CD4-positive, alpha-beta T cell treated with Interleukin-17A for 4 hours (primary cell): ENCODE data around the gene OR1F1.
"Not testable (repeated sequence)": the region's sequence is repeated elsewhere in the genome, so short reads cannot be mapped to it uniquely, and the experiment has no call there.

ENCODE experiments used
- DNase-seq: peaks from one replicate; pipeline ENCODE4 v3.0.0-alpha.2; 2020; ENCODE audit warnings: mixed read lengths

OR1F1 gene

GRCh38 chr16:3175157-3176093, 12.6 kb upstream of the OR1F1 start:
- no peak for DNase-seq

GRCh38 chr16:3179651-3180050, 8.4 kb upstream of the OR1F1 start:
- no peak for DNase-seq

- no peak for DNase-seq
Observed at GRCh38 chr16:3180445-3180878, 7.5 kb upstream of the OR1F1 start.

GRCh38 chr16:3182293-3182607, 5.8 kb upstream of the OR1F1 start:
- not testable (repeated sequence) for DNase-seq

- peak; percentile 54 for DNase-seq
Observed at GRCh38 chr16:3182608-3183444, 5.2 kb upstream of the OR1F1 start.

GRCh38 chr16:3183445-3184139, 4.4 kb upstream of the OR1F1 start:
- DNase-seq, result no peak

GRCh38 chr16:3186946-3187690, 886 bp upstream of the OR1F1 start:
- no peak for DNase-seq

GRCh38 chr16:3188675-3188924, 596 bp downstream of the OR1F1 start:
- no peak for DNase-seq

GRCh38 chr16:3188925-3189825, 1.2 kb downstream of the OR1F1 start:
- DNase-seq, result peak; percentile 50

- no peak for DNase-seq
Observed at GRCh38 chr16:3189869-3190268, 1.9 kb downstream of the OR1F1 start.

- DNase-seq, result peak; percentile 16
Observed at GRCh38 chr16:3190949-3191353, 2.9 kb downstream of the OR1F1 start.

GRCh38 chr16:3192476-3193019, 4.5 kb downstream of the OR1F1 start:
- no peak for DNase-seq

GRCh38 chr16:3193221-3194212, 5.5 kb downstream of the OR1F1 start:
- no peak for DNase-seq

- no peak for DNase-seq
Observed at GRCh38 chr16:3194792-3195191, 6.8 kb downstream of the OR1F1 start.

GRCh38 chr16:3195975-3196374, 8.0 kb downstream of the OR1F1 start:
- DNase-seq, result no peak

GRCh38 chr16:3197694-3198333, 9.8 kb downstream of the OR1F1 start:
- DNase-seq, result not testable (repeated sequence)

GRCh38 chr16:3198334-3199072, 10.5 kb downstream of the OR1F1 start:
- DNase-seq, result no peak

- DNase-seq, result no peak
Observed at GRCh38 chr16:3202903-3203539, 15.0 kb downstream of the OR1F1 start.
